ENCODE data around the gene CAMK1. TPM values are rescaled to one million over a fixed set of nuclear protein-coding genes. Genes with fewer than 3 reads are reported as not detected.

Gene CAMK1
- total RNA-seq, 1 donor from 2014 or later: 12.3 TPM

DNA sequence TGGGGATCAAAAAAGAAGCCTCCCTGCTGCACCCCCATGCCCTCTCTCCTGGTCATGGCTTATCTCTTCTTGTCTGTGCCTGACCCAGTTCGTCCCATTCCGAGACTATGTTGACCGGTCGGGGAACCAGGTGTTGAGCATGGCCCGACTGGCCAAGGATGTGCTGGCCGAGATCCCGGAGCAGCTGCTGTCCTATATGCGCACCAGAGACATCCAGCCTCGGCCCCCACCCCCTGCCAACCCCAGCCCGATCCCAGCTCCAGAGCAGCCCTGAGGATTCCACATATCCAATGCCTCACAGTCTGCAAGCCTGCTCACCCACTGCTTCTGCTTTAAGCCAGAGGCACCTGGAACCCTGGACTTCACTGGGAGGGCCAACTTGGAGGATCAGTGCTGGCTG, 40.3 kb downstream of the CAMK1 start:
- no peak overlapping the region for H3K27ac ChIP-seq (replicated peaks)
- no peak for DNase-seq
- TF ChIP-seq, protein P1, sequence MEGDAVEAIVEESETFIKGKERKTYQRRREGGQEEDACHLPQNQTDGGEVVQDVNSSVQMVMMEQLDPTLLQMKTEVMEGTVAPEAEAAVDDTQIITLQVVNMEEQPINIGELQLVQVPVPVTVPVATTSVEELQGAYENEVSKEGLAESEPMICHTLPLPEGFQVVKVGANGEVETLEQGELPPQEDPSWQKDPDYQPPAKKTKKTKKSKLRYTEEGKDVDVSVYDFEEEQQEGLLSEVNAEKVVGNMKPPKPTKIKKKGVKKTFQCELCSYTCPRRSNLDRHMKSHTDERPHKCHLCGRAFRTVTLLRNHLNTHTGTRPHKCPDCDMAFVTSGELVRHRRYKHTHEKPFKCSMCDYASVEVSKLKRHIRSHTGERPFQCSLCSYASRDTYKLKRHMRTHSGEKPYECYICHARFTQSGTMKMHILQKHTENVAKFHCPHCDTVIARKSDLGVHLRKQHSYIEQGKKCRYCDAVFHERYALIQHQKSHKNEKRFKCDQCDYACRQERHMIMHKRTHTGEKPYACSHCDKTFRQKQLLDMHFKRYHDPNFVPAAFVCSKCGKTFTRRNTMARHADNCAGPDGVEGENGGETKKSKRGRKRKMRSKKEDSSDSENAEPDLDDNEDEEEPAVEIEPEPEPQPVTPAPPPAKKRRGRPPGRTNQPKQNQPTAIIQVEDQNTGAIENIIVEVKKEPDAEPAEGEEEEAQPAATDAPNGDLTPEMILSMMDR (IDR thresholded peaks at IDR 0.05; ENCODE audit: borderline replicate concordance): no peak
- H3K4me1 ChIP-seq: peaks cover 40% of the 10 kb centered on the region
- intact Hi-C loops (cut with micrococcal nuclease): no loop called here
- H3K27me3 ChIP-seq (ENCODE audit: low read depth): no peaks in the 10 kb centered on the region
- no peaks in the 10 kb centered on the region for H3K9me3 ChIP-seq (replicated peaks)
- no peak overlapping the region for H3K4me3 ChIP-seq
- H3K36me3 ChIP-seq: peaks cover 4% of the 10 kb centered on the region

DNA sequence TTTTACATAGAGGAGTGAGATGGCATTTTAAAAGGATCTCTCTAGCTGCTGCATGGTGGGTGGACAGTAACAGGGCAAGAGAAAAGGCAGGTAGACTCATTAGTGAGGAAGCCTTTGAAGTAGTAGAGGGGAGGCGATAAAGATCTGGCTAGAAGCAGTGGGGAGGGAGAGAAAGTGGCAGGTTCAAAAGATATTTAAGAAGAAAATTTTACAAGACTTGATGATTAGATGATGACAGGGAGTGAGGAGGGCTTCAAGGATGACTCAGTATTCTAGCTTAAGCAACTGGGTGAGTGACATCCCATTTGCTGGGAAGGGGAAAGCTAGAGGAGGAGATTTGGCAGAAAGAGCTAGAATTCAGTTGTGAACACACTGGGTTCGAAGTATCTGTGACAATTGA, 42.0 kb downstream of the CAMK1 start:
- Histone ChIP-seq H3K4me1 (peaks cover 23% of the 10 kb centered on the region), H3K36me3 (no peaks in the 10 kb centered on the region), H3K27me3 (ENCODE audit: low read depth) (no peaks in the 10 kb centered on the region), H3K9me3 (replicated peaks) (no peaks in the 10 kb centered on the region), H3K4me3 (no peak overlapping the region), H3K27ac (replicated peaks) (no peak overlapping the region)
- intact Hi-C loops (cut with micrococcal nuclease): no loop called here
- TF ChIP-seq, protein P1 (IDR thresholded peaks at IDR 0.05; ENCODE audit: borderline replicate concordance): no peak
- no peak for DNase-seq

DNA sequence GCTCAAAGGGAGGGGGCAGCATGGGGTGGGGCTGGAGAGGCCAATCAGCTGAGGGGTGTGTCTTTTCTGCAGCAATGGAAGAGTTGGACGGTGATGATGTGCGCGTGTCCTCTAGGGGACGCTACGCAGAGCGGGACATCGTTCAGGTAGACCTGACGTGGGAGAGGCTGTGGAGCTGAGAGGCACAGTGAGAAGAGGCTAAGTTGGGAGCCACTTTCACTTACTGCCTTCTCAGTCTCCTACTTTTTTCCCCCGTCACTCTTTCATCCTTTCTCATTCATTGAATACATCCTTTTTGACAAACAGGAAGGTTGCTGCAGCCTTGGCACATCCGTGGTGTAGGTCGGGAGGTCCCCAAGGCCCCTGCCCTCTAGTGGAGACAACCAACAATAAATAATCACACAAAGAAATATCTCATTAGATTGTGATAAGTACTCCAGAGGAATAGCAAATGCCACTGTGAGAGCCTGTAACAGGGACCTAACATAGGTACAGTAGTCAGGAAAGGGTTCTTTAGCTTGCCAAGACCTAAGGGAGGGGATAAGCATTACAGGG, 42.6 kb downstream of the CAMK1 start:
- intact Hi-C loops (cut with micrococcal nuclease): no loop called here
- H3K36me3 ChIP-seq: no peaks in the 10 kb centered on the region
- no peak overlapping the region for H3K27ac ChIP-seq (replicated peaks)
- no peaks in the 10 kb centered on the region for H3K9me3 ChIP-seq (replicated peaks)
- peaks cover 17% of the 10 kb centered on the region for H3K4me1 ChIP-seq
- TF ChIP-seq, protein P1 (IDR thresholded peaks at IDR 0.05; ENCODE audit: borderline replicate concordance): no peak
- H3K27me3 ChIP-seq (ENCODE audit: low read depth): no peaks in the 10 kb centered on the region
- no peak overlapping the region for H3K4me3 ChIP-seq
- no peak for DNase-seq

GRCh38 chr3:9725775-9726515, 43.8 kb downstream of the CAMK1 start:
- TF ChIP-seq, protein P1 (IDR thresholded peaks at IDR 0.05; ENCODE audit: borderline replicate concordance): no peak
- Histone ChIP-seq H3K27ac (replicated peaks) (no peak overlapping the region), H3K36me3 (no peaks in the 10 kb centered on the region), H3K27me3 (ENCODE audit: low read depth) (no peaks in the 10 kb centered on the region), H3K4me1 (peaks cover 8% of the 10 kb centered on the region), H3K9me3 (replicated peaks) (no peaks in the 10 kb centered on the region), H3K4me3 (no peak overlapping the region)
- DNase-seq: no peak
- intact Hi-C loops (cut with micrococcal nuclease): no loop called here

DNA sequence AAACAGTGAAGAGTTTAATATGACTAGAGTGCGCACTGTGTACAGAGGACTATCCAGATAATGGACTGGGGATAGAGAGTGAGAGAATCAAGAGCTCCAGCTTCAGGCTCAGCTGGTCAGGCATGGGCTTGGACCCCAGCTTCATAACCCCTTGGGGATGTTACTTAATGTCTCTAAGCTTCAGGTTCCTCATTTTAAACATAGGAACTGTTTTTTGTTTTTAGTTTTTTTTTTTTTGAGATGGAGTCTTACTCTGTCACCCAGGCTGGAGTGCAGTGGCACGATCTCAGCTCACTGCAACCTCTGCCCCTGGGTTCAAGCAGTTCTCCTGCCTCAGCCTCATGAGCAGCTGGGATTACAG, 48.1 kb downstream of the CAMK1 start:
- Histone ChIP-seq H3K9me3 (replicated peaks) (no peaks in the 10 kb centered on the region), H3K4me3 (no peak overlapping the region), H3K36me3 (no peaks in the 10 kb centered on the region), H3K27ac (replicated peaks) (no peak overlapping the region), H3K4me1 (no peaks in the 10 kb centered on the region), H3K27me3 (ENCODE audit: low read depth) (no peaks in the 10 kb centered on the region)
- intact Hi-C loops (cut with micrococcal nuclease): no loop called here
- TF ChIP-seq, protein P1 (IDR thresholded peaks at IDR 0.05; ENCODE audit: borderline replicate concordance): no peak
- no peak for DNase-seq
